Measurements from ENCODE around the gene EML2.
"Not testable (repeated sequence)": the region's sequence is repeated elsewhere in the genome, so short reads cannot be mapped to it uniquely, and the experiment has no call there.

EML2 gene

DNA sequence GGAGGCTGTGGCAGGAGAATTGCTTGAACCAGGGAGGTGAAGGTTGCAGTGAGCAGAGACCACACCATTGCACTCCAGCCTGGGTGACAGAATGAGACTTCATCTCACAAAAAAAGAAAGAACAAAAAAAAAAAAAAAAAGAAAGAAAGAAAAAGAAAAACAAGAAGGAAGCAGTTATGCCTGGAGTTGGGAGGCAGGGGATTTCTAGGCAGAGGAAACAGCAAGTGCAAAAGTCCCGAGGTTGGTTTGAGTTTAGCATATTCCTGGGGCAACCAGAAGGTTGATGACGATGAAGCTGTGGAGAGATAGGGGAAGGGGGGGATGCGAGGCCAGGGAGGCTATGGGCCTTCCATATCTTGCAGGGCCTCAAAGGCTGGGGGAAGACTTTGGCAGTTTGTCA, 11.5 kb upstream of the EML2 start:
- DNase-seq: no peak

DNA sequence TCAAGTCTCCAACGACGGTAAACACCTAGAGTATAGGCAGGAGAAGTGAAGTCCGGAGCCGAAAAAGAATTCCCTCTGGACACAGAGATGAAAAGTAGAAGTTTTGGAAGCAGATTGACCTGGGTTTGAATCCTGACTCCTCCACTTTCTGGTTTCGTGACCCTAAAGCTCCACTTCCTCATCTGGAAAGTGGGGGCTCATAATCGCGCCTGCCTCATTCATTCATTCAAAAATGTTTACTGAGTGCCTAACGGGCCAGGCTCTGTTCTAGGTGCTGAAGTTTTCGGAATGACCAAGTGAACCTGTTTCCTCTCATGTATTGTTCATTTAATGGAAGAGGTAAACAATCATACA, 7.1 kb upstream of the EML2 start:
- no peak for DNase-seq

DNA sequence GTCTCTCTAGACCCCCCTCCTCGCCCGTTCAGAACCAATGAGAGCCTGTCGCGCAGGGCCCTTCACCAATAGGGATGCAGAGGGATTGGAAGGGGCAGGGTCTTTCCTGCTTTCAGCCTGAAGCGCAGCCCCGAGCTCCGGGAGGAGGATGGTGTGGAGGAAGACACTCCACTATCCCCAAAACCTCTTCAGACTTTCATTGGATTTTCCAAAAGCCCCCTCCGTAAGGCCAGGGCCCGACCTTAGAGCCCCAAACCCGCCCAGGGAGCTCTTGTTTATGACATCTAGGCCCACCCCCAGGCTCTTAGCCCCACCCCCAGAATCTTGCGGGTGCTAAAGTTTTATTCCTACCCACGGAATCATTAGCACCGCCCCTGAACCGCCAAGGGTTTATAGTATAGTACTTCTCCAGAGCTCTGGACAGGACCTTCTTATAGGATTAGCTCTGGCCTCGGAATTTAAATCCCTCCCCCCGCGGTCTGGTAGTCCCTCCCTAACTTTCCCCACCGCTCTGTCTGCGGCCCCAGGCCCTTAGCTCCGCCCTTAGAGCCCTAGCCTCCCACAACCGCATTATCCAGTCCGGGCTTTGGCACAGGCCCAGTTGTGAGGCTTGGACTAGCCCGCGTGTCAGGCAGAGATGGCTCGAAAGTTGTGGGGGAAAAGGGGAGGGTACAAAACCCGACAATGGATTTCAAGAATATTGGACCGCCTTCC, 6.6 kb upstream of the EML2 start:
- peak; percentile 86 for DNase-seq

DNA sequence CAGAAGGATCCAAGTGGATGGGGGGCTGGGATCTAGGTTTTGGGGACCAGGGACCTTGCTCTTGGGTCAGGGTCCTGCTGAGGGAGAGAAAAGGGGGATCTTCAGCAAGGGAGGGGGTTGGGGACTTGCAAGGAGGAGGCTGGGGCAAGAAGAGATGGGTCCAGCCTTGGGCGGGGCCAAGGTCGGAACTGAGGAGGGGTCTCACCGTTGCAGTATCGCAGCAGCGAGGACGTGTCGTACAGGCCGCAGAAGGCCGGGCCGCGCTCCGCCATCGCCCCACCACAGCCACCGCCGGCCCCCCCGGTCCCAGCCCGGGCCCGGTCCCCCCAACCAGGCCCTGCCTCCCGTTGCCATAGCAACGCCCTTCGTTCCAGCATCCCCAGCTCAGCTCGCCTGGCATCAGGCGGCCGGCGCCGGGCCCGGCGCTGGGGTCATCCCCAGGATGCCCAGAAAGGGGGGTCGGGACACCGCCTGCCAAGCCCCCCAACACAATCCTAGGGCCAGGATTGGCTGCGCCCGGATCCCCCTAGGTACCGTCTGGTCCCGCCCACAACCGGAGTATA, 6.0 kb upstream of the EML2 start:
- no peak for DNase-seq

DNA sequence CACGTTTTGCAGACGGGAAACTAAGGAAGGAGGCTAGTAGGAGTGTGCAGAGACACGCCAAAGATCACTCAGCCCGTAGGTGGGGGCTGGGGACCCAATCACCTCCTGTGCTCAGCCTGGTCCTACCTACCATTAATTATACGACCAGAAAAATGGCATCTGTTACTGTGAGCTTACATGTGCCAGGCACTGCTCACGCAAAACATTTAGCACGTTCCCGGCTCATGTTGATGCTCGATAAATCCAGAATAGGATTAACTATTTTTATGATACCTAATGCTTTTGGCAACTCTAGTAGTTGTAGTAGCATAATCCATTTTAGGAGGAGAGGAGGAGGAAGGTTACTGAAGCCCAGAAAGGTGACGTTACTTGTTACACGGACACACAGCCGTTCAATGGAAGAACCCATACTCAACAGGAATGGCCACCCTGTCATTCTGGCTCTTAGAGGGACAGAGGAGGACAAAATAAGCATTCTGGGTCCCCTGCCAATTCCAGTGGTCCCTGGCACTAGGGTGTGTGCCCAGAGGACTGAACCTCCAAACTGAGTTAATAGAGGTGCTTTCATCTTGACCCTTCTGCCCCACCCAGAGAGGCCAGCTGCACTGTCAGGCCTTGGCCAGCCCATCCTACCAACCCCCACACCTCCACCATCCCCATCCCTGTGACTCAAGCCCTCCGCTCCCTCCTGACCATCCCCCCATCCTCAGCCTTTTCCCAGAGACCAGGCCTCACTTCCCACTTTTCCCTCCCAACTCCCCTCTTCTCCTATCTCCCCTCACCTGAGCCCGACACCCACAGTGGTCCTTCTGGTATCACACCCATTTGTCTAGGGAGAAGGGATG, 5.0 kb upstream of the EML2 start:
- no peak for DNase-seq

DNA sequence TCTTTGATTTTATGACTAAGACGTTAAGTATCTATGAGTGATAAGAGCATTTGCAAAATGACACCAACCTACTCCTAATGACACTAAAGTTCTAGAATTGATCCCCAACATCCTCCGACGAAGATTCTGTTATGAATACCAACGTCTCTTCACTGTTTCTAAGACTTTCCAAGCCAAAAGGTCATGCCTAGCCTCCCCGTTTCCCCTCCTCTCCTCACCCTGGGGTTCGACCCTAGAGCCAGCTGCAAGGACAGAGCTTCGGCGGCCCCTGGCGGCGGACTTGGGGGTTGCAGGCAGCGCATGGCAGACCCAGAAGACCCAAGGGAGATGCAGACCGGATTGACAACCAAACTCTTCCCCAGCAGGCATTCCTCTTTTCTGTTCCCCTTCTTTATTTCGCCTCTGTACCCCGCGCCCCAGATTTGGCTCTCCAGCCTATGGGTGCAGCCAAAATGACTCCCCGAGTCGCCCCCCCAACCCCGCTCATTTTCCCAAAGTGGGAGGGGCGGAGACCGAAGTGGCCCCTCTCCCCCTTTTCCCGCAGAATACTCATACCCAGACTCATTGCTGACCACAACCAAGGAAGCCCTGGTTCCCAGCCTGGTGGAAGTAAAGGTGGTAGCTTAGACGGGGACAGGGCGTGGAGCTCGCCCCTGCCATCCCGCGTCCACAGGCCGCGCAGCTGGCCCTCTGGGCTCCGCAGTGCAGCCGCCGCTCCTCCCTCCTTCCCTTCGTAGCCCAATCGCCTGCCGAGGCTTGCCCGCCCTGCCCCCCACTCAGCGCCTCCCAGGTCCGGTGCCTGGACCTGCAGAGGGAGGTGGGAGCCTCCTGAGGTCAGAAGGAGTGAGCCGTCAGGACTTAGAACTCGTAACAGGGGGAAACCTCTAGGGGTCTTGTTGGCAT, 4.1 kb upstream of the EML2 start:
- DNase-seq: peak; percentile 85

GRCh38 chr19:45641274-45642105, 2.3 kb upstream of the EML2 start:
- peak; percentile 79 for DNase-seq

- no peak for DNase-seq
Measured at GRCh38 chr19:45640849-45641273, 1.7 kb upstream of the EML2 start.

DNA sequence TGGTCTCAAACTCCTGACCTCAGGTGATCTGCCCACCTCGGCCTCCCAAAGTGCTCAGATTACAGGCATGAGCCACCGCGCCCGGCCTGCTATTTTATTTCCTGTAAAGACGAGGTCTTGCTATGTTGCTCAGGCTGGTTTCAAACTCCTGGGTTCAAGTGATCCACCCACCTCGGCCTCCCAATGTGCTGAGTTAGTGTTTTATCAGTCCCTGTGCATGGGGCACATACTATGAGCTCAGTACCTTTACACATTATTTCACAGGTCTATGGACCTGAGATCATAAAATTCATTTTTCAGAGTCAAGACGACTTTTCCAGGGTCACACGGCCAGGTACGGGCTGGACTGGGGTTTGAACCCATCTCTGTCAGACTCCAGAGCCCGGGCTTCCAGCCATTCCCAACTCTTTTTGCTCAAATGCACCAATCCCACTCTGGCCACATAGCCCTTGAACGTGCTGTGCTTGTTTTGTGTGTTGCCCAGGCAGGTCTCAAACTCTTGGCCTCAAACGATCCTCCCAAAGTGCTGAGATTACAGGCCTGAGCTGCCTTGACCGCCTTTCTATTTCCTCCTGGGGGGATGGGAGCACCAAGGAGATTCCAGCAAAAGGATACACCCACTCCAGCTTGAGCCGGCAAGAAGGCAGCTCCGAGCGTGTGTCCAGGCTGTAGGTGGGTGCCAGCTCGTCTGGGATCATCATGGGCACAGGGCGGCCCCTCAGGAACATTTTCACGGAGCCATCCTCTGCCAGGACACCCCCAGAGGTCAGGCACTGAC, 1.1 kb downstream of the EML2 start:
- no peak for DNase-seq

DNA sequence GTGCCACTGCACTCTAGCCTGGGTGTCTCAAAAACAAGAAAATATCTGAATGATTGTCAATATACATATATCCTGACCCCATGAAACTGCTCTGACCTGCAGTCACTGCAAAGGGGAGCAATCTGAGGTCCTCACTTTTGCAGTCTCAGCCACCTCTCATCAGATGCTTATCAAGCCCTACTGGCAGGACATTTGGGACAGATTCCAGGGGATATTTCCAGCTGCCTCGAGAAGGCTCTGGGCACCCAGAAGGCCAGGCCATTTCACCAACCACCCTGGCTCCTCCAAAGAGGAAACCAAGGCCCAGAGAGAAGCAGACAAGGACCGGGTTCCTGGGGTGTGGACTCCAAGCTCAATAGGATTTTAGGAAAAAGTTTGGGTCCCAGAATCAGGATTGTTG, 2.3 kb downstream of the EML2 start:
- no peak for DNase-seq

DNA sequence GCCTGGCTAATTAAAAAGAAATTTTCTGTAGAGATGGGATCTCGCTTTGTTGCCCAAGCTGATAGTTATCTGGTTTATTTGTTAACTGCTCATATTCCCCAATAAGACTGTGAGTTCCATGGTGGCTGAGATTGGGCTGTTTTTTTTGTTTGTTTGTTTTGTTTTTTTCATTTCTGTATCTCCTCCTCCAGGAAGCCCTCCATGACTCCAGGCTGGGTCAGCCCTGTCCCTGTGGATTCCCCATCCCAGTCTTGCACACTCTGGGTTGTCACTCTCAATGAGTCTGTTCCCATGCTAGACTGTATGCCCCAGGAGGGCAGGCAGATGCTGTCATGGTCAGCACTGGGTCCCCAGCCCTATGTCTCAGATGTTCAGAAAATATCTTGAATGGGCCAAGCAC, 2.9 kb downstream of the EML2 start:
- no peak for DNase-seq

GRCh38 chr19:45632468-45633196, 6.6 kb downstream of the EML2 start:
- DNase-seq: peak; percentile 2

DNA sequence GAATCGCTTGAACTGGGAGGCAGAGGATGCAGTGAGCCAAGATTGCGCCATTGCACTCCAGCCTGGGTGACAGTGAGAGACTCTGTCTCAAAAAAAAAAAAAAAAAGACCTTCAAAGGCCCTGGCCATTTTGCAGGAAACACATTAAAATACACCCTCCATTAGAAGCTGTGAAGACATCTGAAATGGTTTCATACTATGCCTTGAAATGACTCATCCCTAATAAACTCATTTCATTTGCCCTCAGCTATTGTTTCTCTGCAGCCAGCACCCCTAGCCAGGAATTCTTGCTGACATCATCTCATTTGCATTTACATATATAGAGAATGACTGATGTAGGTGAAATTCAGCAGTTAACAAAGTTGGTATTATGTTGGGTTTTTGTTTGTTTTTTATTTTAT, 8.7 kb downstream of the EML2 start:
- DNase-seq: peak; percentile 9

GRCh38 chr19:45629704-45630103, 9.5 kb downstream of the EML2 start:
- DNase-seq: no peak

GRCh38 chr19:45628219-45628618, 11.0 kb downstream of the EML2 start:
- DNase-seq: not testable (repeated sequence)

GRCh38 chr19:45623984-45624383, 15.2 kb downstream of the EML2 start:
- no peak for DNase-seq

- DNase-seq: no peak
Measured at GRCh38 chr19:45621976-45622503, 17.2 kb downstream of the EML2 start.

DNA sequence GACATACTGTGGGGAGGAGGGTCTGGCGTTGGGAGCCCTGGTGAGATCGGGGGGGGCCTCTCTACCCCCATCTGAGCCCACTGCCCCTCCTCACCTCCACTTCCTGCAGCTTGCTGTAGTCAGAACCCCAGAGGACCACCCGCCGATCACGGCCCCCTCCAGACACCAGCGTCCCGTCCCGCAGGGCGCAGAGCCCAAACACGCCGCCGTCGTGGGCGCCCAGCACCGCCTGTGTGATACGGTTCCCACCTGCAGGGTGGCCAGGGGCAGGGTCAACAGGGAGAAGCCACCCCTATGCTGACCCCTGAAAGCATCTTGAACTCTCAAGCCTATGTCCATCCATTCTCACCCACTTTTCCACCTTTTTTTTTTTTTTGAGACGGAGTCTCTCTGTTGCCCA, 17.8 kb downstream of the EML2 start:
- no peak for DNase-seq

GRCh38 chr19:45616704-45617017, 22.5 kb downstream of the EML2 start:
- no peak for DNase-seq

All from CD4-positive, alpha-beta T cell treated with Interleukin-4 for 4 hours (primary cell).